ENCODE data around the gene ST7. TPM values are rescaled to one million over a fixed set of nuclear protein-coding genes. Genes with fewer than 3 reads are reported as not detected.

The ST7 gene
- total RNA-seq, 2 experiments from 2014 or later = 4.9 to 5.4 TPM

GRCh38 chr7:117095055-117095454 lies 141.8 kb downstream of the ST7 start:
- Mint-ChIP-seq H3K27ac (no peak overlapping the region), H3K27me3 (no peaks in the 10 kb centered on the region), H3K9me3 (no peaks in the 10 kb centered on the region), H3K4me1 (ENCODE audit: low read depth) (no peaks in the 10 kb centered on the region), H3K4me3 (no peak overlapping the region), H3K36me3 (ENCODE audit: low read depth) (no peaks in the 10 kb centered on the region)
- ChIA-PET CTCF (no interaction called here), POLR2A (interaction anchor here (1.1 kb wide), 1 partner anchor 88 kb away, joined by 3 read pairs; no protein-coding TSS in a partner anchor)
- intact Hi-C loops (cut with DNase I, micrococcal nuclease) = no loop called here
- Histone ChIP-seq H3K4me1 (ENCODE audit: insufficient read depth, low read length) (no peaks in the 10 kb centered on the region), H3K36me3 (ENCODE audit: insufficient read depth, low read length) (no peaks in the 10 kb centered on the region), H3K27me3 (ENCODE audit: control insufficient read depth in 1 of 2, insufficient read depth in 2 of 2, low read length in 2 of 2) (no peaks in the 10 kb centered on the region), H3K9me3 (ENCODE audit: control insufficient read depth in 1 of 2, insufficient read depth in 1 of 2, low read length in 2 of 2) (no peaks in the 10 kb centered on the region), H3K27ac (ENCODE audit: low read depth in 1 of 2, low read length in 2 of 2) (no peak overlapping the region), H3K4me3 (ENCODE audit: low read length) (no peak overlapping the region)
- TF ChIP-seq, protein P1, sequence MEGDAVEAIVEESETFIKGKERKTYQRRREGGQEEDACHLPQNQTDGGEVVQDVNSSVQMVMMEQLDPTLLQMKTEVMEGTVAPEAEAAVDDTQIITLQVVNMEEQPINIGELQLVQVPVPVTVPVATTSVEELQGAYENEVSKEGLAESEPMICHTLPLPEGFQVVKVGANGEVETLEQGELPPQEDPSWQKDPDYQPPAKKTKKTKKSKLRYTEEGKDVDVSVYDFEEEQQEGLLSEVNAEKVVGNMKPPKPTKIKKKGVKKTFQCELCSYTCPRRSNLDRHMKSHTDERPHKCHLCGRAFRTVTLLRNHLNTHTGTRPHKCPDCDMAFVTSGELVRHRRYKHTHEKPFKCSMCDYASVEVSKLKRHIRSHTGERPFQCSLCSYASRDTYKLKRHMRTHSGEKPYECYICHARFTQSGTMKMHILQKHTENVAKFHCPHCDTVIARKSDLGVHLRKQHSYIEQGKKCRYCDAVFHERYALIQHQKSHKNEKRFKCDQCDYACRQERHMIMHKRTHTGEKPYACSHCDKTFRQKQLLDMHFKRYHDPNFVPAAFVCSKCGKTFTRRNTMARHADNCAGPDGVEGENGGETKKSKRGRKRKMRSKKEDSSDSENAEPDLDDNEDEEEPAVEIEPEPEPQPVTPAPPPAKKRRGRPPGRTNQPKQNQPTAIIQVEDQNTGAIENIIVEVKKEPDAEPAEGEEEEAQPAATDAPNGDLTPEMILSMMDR (IDR thresholded peaks at IDR 0.05) = no peak
- DNase-seq (no peak), ATAC-seq (ENCODE audit: poor library complexity) (no peak)

GRCh38 chr7:117096330-117096729 lies 143.0 kb downstream of the ST7 start:
- Histone ChIP-seq H3K4me1 (ENCODE audit: insufficient read depth, low read length) (no peaks in the 10 kb centered on the region), H3K4me3 (ENCODE audit: low read length) (no peak overlapping the region), H3K36me3 (ENCODE audit: insufficient read depth, low read length) (no peaks in the 10 kb centered on the region), H3K9me3 (ENCODE audit: control insufficient read depth in 1 of 2, insufficient read depth in 1 of 2, low read length in 2 of 2) (no peaks in the 10 kb centered on the region), H3K27ac (ENCODE audit: low read depth in 1 of 2, low read length in 2 of 2) (no peak overlapping the region), H3K27me3 (ENCODE audit: control insufficient read depth in 1 of 2, insufficient read depth in 2 of 2, low read length in 2 of 2) (no peaks in the 10 kb centered on the region)
- no peaks in the 10 kb centered on the region for H3K4me1 Mint-ChIP-seq (ENCODE audit: low read depth)
- ChIA-PET CTCF (no interaction called here), POLR2A (interaction anchor here (1.1 to 1.2 kb wide), 2 partner anchors 10 to 13 kb away, joined by 3 to 4 read pairs; no protein-coding TSS in a partner anchor)
- no peaks in the 10 kb centered on the region for H3K27me3 Mint-ChIP-seq
- H3K27ac Mint-ChIP-seq = no peak overlapping the region
- TF ChIP-seq, protein P1 (IDR thresholded peaks at IDR 0.05) = no peak
- H3K9me3 Mint-ChIP-seq = no peaks in the 10 kb centered on the region
- intact Hi-C loops (cut with DNase I, micrococcal nuclease) = no loop called here
- DNase-seq (no peak), ATAC-seq (ENCODE audit: poor library complexity) (no peak)
- no peak overlapping the region for H3K4me3 Mint-ChIP-seq
- no peaks in the 10 kb centered on the region for H3K36me3 Mint-ChIP-seq (ENCODE audit: low read depth)

GRCh38 chr7:117096942-117097341 lies 143.6 kb downstream of the ST7 start:
- Histone ChIP-seq H3K27me3 (ENCODE audit: control insufficient read depth in 1 of 2, insufficient read depth in 2 of 2, low read length in 2 of 2) (no peaks in the 10 kb centered on the region), H3K9me3 (ENCODE audit: control insufficient read depth in 1 of 2, insufficient read depth in 1 of 2, low read length in 2 of 2) (no peaks in the 10 kb centered on the region), H3K27ac (ENCODE audit: low read depth in 1 of 2, low read length in 2 of 2) (no peak overlapping the region), H3K4me3 (ENCODE audit: low read length) (no peak overlapping the region), H3K4me1 (ENCODE audit: insufficient read depth, low read length) (no peaks in the 10 kb centered on the region), H3K36me3 (ENCODE audit: insufficient read depth, low read length) (no peaks in the 10 kb centered on the region)
- no peaks in the 10 kb centered on the region for H3K27me3 Mint-ChIP-seq
- no peak overlapping the region for H3K4me3 Mint-ChIP-seq
- ATAC-seq (ENCODE audit: poor library complexity) (no peak), DNase-seq (no peak)
- H3K4me1 Mint-ChIP-seq (ENCODE audit: low read depth) = no peaks in the 10 kb centered on the region
- intact Hi-C loops (cut with DNase I, micrococcal nuclease) = no loop called here
- no peaks in the 10 kb centered on the region for H3K9me3 Mint-ChIP-seq
- no peaks in the 10 kb centered on the region for H3K36me3 Mint-ChIP-seq (ENCODE audit: low read depth)
- CTCF ChIA-PET = no interaction called here
- H3K27ac Mint-ChIP-seq = no peak overlapping the region
- TF ChIP-seq, protein P1 (IDR thresholded peaks at IDR 0.05) = no peak
- POLR2A ChIA-PET = no interaction called here
